GM23248 (cell line): Measurements from ENCODE around the gene ASTN1. TPM values are rescaled to one million over a fixed set of nuclear protein-coding genes. Genes with fewer than 3 reads are reported as not detected.

Experiments
- DNase-seq: peaks from one replicate; pipeline ENCODE4 v3.0.0-alpha.2; 2015
- H2AFZ ChIP-seq: fragments of 200-600 bp; sonication (generic); 2 replicates; pipeline ENCODE4 v1.6.1; 2016; ENCODE audit warnings: antibody characterized with exemption
- H3F3A ChIP-seq: fragments of 200-600 bp; sonication (generic); 2 replicates; pipeline ENCODE4 v1.6.1; 2016; ENCODE audit warnings: mild to moderate bottlenecking, antibody characterized with exemption, mixed run types; ENCODE audit not compliant: insufficient read depth
- H3K27ac ChIP-seq: fragments of 200-600 bp; sonication (generic); 2 replicates; pipeline ENCODE4 v1.5.1; 2016; ENCODE audit warnings: mild to moderate bottlenecking
- H3K27me3 ChIP-seq: fragments of 200-600 bp; sonication (generic); replicated peaks from 2 replicates; pipeline ENCODE4 v1.6.1; 2016; ENCODE audit warnings: mild to moderate bottlenecking; ENCODE audit not compliant: insufficient read depth
- H3K36me3 ChIP-seq: fragments of 200-600 bp; sonication (generic); 2 replicates; pipeline ENCODE4 v1.6.1; 2016; ENCODE audit warnings: low read depth, mild to moderate bottlenecking
- H3K4me1 ChIP-seq: fragments of 200-600 bp; sonication (generic); 2 replicates; pipeline ENCODE4 v1.6.1; 2016; ENCODE audit warnings: mild to moderate bottlenecking; ENCODE audit not compliant: insufficient read depth
- H3K4me2 ChIP-seq: fragments of 200-600 bp; sonication (generic); one replicate; pipeline ENCODE4 v1.6.1; 2016; ENCODE audit warnings: mild to moderate bottlenecking; ENCODE audit not compliant: unreplicated experiment
- H3K4me3 ChIP-seq: fragments of 200-600 bp; sonication (generic); 2 replicates; pipeline ENCODE4 v1.5.1; 2016; ENCODE audit warnings: mild to moderate bottlenecking
- H3K79me2 ChIP-seq: fragments of 200-600 bp; sonication (generic); 2 replicates; pipeline ENCODE4 v1.6.1; 2016; ENCODE audit warnings: mild to moderate bottlenecking; ENCODE audit not compliant: insufficient read depth
- H3K9ac ChIP-seq: fragments of 200-600 bp; sonication (generic); 2 replicates; pipeline ENCODE4 v1.6.1; 2016; ENCODE audit warnings: mild to moderate bottlenecking
- H3K9me2 ChIP-seq: fragments of 200-600 bp; sonication (generic); 2 replicates; pipeline ENCODE4 v1.6.1; 2016; ENCODE audit warnings: mixed run types, mild to moderate bottlenecking, moderate library complexity; ENCODE audit not compliant: insufficient read depth
- H3K9me3 ChIP-seq: fragments of 200-600 bp; sonication (generic); one replicate; pipeline ENCODE4 v1.6.1; 2017; ENCODE audit warnings: low read depth
- H4K20me1 ChIP-seq: fragments of 200-600 bp; sonication (generic); 2 replicates; pipeline ENCODE4 v1.6.0; 2016; ENCODE audit not compliant: insufficient read depth
- EZH2 ChIP-seq: fragments of 200-600 bp; sonication (generic); IDR thresholded peaks from 2 replicates; pipeline ENCODE4 v1.6.1; 2018; ENCODE audit warnings: antibody characterized with exemption, mild to moderate bottlenecking; ENCODE audit not compliant: insufficient read depth, poor library complexity, severe bottlenecking
- EZH2phosphoT487 ChIP-seq: fragments of 200-600 bp; sonication (generic); IDR thresholded peaks from 2 replicates; pipeline ENCODE4 v1.6.1; 2018; ENCODE audit warnings: antibody characterized with exemption, moderate library complexity, mild to moderate bottlenecking, low read depth; ENCODE audit not compliant: insufficient read depth
- WGBS, 2 experiments: methylation state at CpG; one replicate each; pipeline ENCODE4 v1.1.6; 2015 to 2017; ENCODE audit warnings: low lambda C conversion rate in 2 of 2, low coverage in 1 of 2; ENCODE audit errors: missing lambda C conversion rate in 2 of 2; 5-methylcytosine and 5-hydroxymethylcytosine counted together
- in situ Hi-C: fragments of 300-500 bp; cut with MboI; formaldehyde crosslinking; loops from 2 replicates; pipeline ENCODE4 v1.15.0; 2020
- polyA plus RNA-seq: library from polyadenylated mRNA; unstranded; fragments of >200 nt; fragmentation: Nextera tagmentation; extraction: Ambion mirVana; gene quantifications from 2 replicates; pipeline ENCODE4 v1.2.1, GENCODE V29; 2016
- total RNA-seq: library from RNA; depleted of rRNA; stranded (reverse); fragments of >200 nt; shearing (Covaris generic); gene quantifications from 2 replicates; pipeline ENCODE4 v1.2.3, GENCODE V29; 2014

ASTN1 gene
- total and polyA plus RNA-seq, 2 experiments from 2014 or later = not detected

DNA sequence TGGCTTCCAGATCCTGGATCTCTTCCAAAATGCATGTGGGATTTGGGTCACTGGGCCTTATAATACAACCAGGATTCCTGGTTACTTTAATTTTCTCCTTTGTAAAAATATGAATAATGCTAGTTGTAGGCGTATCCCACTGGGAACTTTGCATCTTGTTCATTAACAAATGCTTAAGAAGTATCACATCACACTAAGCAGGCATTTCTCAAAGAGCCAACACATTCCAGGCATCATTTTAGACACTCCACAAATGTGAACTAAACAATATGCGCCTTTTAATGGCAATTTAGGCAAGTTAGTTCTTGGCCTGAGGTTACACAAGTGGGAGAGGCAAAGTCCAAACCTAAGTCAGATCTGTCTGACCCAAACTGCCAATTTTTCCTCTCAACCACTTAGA, 22.1 kb upstream of the ASTN1 start:
- H3K36me3 ChIP-seq = no peaks in the 10 kb centered on the region
- no peak overlapping the region for H3K4me2 ChIP-seq
- H3K79me2 ChIP-seq = no peaks in the 10 kb centered on the region
- H4K20me1 ChIP-seq = no peaks in the 10 kb centered on the region
- TF ChIP-seq EZH2 (no peak), EZH2phosphoT487 (no peak)
- H3K9me2 ChIP-seq = no peaks in the 10 kb centered on the region
- 0 out of 2 replicates have a peak, but pooled peaks cover 6% of the 10 kb centered on the region for H3F3A ChIP-seq
- 78 to 90% methylated on average over 2 of the region's 2 CpGs for WGBS, 2 experiments
- H3K4me1 ChIP-seq = no peaks in the 10 kb centered on the region; the same call in 1 of the 2 replicates
- H3K4me3 ChIP-seq = no peak overlapping the region
- DNase-seq = no peak
- no peaks in the 10 kb centered on the region for H3K9me3 ChIP-seq
- H3K9ac ChIP-seq = no peak overlapping the region
- no peaks in the 10 kb centered on the region for H3K27me3 ChIP-seq
- in situ Hi-C loops = no loop called here
- no peak overlapping the region for H3K27ac ChIP-seq
- no peak overlapping the region for H2AFZ ChIP-seq

- H3K36me3 ChIP-seq = no peaks in the 10 kb centered on the region
- TF ChIP-seq EZH2phosphoT487 (no peak), EZH2 (no peak)
- H3K27ac ChIP-seq = no peak overlapping the region
- WGBS, 2 experiments = 51 to 52% methylated on average over 5 of the region's 5 CpGs
- H2AFZ ChIP-seq = no peak overlapping the region
- in situ Hi-C loops = no loop called here
- no peaks in the 10 kb centered on the region for H4K20me1 ChIP-seq
- H3K4me2 ChIP-seq = no peak overlapping the region
- no peaks in the 10 kb centered on the region for H3K79me2 ChIP-seq
- H3K9me3 ChIP-seq = no peaks in the 10 kb centered on the region
- DNase-seq = peak; percentile 46
- H3K4me3 ChIP-seq = no peak overlapping the region
- no peak overlapping the region for H3K9ac ChIP-seq
- H3F3A ChIP-seq = 0 out of 2 replicates have a peak, but pooled peaks cover under 1% of the 10 kb centered on the region
- H3K4me1 ChIP-seq = no peaks in the 10 kb centered on the region
- peaks cover 6% of the 10 kb centered on the region for H3K27me3 ChIP-seq
- H3K9me2 ChIP-seq = no peaks in the 10 kb centered on the region
These were observed 20.7 kb upstream of the ASTN1 start for GRCh38 chr1:177185209-177185608.

- in situ Hi-C loops = no loop called here
- Histone ChIP-seq H3K79me2 (no peaks in the 10 kb centered on the region), H3K4me1 (no peaks in the 10 kb centered on the region)
These were observed 19.3 kb upstream of the ASTN1 start for GRCh38 chr1:177183836-177184235.

DNA sequence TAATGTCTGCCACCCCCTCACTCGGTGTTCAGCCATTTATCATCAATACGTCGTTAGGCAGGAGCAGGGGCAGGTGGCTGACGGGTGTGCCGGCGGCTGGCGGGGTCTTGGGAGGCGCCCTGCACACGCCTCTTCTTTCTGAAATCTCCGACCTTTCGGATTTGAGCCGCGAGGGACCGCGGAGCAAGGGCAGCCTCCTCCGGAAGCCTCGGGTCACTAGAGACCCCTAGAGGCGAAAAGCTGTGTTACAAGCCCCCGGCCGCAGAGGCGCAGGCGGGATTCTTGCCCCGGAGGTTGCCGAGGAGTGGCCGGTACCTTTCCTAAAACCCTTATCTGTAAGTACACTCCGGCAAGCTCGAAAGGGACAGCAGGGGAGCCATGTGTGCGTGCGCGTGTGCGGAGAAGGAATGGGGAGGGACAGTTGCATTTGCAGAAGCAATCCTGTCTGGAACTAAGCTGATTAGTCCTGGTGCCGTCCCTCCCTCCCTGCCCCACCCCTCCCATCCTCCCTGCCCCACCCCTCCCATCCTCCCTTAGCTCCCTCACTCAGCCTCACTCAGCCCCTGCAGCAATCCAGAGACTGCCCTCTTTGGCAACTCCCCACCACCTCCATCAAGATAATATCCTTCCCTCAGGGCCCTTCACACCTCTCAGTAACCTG, 17.2 kb upstream of the ASTN1 start:
- no peak overlapping the region for H3K27ac ChIP-seq
- H3K4me1 ChIP-seq = no peaks in the 10 kb centered on the region
- H3K9ac ChIP-seq = no peak overlapping the region
- DNase-seq = peak; percentile 75
- in situ Hi-C loops = no loop called here
- peak overlapping the region; percentile 62 for H3K4me2 ChIP-seq
- no peaks in the 10 kb centered on the region for H3K9me3 ChIP-seq
- no peaks in the 10 kb centered on the region for H4K20me1 ChIP-seq
- no peaks in the 10 kb centered on the region for H3K9me2 ChIP-seq
- TF ChIP-seq EZH2phosphoT487 (no peak), EZH2 (no peak)
- H3K79me2 ChIP-seq = no peaks in the 10 kb centered on the region
- 2 to 4% methylated on average over 31 to 32 of the region's 32 CpGs for WGBS, 2 experiments
- peaks cover 39% of the 10 kb centered on the region for H3K27me3 ChIP-seq
- no peaks in the 10 kb centered on the region for H3F3A ChIP-seq
- peak overlapping the region; percentile 70 for H2AFZ ChIP-seq
- peak overlapping the region; percentile 60 for H3K4me3 ChIP-seq
- H3K36me3 ChIP-seq = no peaks in the 10 kb centered on the region

More at GRCh38 chr1:177183836-177184235, 19.3 kb upstream of the ASTN1 start:
- H2AFZ ChIP-seq = no peak overlapping the region
- H3K4me3 ChIP-seq = no peak overlapping the region
- WGBS, 2 experiments = 57 to 66% methylated on average over 2 of the region's 2 CpGs
- no peaks in the 10 kb centered on the region for H3K36me3 ChIP-seq
- no peak overlapping the region for H3K27ac ChIP-seq
- peaks cover 19% of the 10 kb centered on the region for H3K27me3 ChIP-seq
- DNase-seq = no peak
- no peak overlapping the region for H3K9ac ChIP-seq
- H4K20me1 ChIP-seq = no peaks in the 10 kb centered on the region
- no peaks in the 10 kb centered on the region for H3K9me3 ChIP-seq
- TF ChIP-seq EZH2phosphoT487 (no peak), EZH2 (no peak)
- no peaks in the 10 kb centered on the region for H3K9me2 ChIP-seq
- no peak overlapping the region for H3K4me2 ChIP-seq
- no peaks in the 10 kb centered on the region for H3F3A ChIP-seq

DNA sequence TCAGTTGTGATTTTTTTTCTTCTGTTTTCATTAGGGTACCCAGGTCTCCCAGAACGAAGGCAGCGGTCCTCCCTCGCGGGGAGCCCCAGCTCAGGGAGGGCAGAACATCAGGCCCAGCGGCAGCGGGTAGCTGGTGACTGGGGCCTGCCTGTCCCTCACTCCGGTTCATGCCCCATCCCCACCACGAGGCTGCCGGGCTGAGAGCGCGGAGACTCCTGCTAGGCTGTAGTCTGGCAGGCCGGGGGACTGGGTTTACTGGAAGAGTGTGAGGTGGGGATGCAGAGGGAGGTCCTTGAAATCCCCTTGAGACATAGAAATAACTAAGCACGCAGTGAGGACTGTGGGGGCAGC, 16.7 kb upstream of the ASTN1 start:
- Histone ChIP-seq H3K36me3 (no peaks in the 10 kb centered on the region), H3K4me3 (peak overlapping the region; percentile 60), H3K79me2 (no peaks in the 10 kb centered on the region), H3K27ac (no peak overlapping the region), H3K9ac (no peak overlapping the region), H3K9me3 (no peaks in the 10 kb centered on the region), H3K27me3 (peaks cover 41% of the 10 kb centered on the region), H3F3A (no peaks in the 10 kb centered on the region), H3K9me2 (no peaks in the 10 kb centered on the region), H4K20me1 (no peaks in the 10 kb centered on the region), H3K4me1 (no peaks in the 10 kb centered on the region), H2AFZ (peak overlapping the region; percentile 70), H3K4me2 (peak overlapping the region; percentile 62)
- TF ChIP-seq EZH2 = no peak
- in situ Hi-C loops = no loop called here
- DNase-seq = no peak
- 61 to 68% methylated on average over 13 of the region's 13 CpGs for WGBS, 2 experiments
